HG03469 (cell line): ENCODE results near the gene FGFR2.

Experiments used
- ATAC-seq: cut with Tn5 transposase; IDR thresholded peaks from one replicate; pipeline ENCODE4 v1.9.1; 2021; ENCODE audit warnings: mild to moderate bottlenecking, moderate library complexity, moderate number of reproducible peaks; ENCODE audit not compliant: unreplicated experiment

FGFR2 gene

DNA sequence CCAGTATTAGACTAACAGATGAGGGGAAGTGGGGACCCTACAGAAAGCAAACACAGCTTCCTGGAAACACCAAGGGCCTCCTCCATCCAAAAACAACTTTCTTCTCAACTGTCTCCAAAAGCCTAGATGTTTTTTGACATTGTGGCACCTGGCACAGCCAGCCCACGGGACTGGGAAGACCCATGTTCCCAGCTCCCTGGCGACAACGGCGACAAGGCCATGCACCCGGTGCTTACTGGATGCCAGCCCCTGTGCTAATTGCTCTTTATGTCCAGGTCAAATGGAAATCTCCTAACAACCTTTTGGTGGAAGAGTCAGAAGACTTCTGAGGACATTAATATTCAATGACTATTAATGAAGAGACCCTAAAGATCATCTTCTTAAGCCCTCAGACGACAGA lies 7.1 kb downstream of the FGFR2 start:
- no peak for ATAC-seq

DNA sequence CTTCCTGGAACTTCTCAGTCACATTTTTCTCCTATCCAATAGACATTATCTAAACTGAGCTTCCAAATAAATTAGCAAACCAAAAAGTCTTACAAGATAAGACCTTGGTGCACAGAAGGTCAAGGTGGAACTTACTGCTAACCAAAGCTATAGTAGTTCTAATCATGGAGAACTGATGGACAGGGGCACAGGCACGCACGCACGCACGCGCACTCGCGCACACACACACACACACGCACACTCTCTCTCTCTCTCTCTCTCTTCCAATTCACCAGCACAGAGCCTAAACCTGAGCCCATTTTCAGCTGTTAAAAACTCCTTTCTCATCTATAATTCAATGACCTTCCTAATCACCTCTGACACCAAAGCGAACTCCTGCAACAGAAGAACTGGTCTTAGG lies 7.5 kb downstream of the FGFR2 start:
- ATAC-seq, result no peak

DNA sequence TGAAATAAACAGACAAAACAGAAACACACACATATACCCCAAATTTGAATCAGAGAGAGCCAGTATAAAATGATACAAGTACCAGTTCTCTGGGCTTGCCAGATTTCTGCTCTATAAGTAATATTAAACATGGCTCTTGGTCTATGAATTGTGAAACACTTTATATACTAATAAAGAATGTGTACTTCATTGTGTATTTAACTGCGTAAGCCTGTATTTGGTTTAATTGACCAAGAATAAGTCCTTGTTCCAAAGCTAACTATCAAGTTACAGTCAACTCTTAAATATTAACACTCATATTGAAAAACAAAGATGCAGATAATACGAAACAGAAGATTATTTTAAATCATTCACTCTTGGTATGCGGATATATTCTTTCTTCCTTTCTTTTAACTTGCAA lies 8.7 kb downstream of the FGFR2 start:
- no peak for ATAC-seq

DNA sequence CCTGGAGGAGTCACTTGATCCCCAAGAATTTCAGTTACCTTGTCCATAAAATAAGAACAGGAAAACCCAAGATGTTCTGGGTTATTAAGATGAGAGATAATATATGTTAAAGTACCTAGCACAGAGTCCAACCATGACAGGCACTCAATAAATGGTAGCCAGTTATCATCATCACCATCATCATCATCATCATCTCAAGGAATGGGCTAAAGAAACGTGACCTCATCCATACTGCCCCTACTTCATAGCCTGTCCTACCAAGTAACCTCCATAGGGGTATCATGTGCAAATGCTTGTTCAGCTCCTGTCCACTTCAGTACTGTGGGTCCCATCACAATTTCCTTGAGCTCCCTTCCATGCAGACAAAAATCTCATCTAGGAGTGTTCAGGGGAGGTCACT lies 14.4 kb downstream of the FGFR2 start:
- ATAC-seq, result no peak

DNA sequence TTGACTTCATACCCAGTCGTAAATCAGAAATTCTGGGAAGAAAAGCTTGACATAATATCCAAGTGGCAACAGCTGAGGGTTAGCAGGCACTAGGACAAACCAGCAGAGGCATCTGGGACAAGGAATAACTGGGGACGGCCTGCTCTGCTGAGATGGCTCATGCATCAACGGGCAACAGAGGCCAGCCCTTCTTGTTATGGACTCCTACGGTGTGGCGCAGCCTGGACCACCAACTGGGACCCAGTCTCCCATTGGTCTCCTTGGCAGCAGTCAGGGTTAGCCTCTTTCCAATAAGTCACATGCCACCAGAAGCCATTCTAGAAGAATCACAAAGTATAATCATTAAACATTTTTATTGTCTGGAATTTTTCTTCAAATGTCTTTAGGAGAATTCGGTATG lies 15.0 kb downstream of the FGFR2 start:
- no peak for ATAC-seq

DNA sequence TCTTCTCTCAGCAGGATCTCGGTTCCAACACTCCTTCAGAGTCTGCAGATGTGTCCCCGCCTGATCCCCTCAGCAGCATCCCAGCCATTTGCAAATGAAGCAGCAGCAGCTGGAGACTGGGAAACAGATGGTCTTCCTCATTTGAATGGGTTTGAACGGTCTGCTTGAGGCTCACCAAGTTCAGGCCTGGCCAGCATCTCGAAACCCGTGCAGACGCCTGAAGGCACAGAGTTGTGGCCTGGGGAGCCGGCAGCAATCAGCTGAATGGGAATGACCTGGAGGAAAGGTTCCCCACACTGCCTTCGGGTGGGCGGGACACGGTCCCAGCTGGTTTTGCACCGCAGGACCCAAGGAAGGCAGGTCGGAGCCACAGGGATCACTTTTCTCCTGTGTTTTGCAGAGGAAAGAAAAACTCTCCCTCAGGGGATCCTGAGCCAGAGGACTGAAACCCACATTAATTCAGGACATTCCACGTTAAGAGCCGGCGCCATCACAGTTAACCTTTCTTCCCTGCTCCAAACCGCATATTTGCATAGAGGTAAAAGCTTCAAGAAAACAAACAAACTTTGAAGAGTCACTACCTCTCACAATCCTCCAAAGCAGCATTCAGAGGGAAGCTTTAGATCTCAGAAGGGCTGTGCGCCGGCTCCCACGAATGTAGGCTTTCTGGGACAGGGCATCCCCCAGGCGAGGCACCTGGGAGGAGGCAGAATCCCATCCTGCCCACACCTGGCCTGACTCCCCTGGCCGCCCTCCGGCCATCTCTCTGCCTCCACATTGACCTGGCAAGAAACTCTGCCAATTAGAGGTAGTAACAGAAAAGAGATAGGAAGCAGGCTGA lies 17.7 kb downstream of the FGFR2 start:
- ATAC-seq, result no peak

DNA sequence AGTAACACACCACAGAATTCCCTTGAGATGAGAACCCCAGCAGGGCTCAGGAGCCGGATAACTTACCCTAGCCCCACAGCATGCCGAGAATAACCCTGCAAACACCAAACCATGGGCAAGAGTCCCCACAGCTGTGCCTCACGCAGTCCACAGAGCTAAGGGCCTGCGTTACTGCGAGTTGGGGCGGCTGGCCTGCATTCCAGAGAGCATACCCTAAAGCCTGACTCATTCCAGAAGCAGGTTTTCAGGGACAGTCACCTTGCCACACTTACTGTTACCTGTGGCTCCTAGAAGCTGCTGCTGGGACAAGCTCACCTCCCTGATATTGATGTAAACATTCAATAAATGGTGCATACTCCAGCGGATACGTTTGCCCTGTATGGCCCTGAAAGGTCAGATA lies 18.6 kb downstream of the FGFR2 start:
- no peak for ATAC-seq

DNA sequence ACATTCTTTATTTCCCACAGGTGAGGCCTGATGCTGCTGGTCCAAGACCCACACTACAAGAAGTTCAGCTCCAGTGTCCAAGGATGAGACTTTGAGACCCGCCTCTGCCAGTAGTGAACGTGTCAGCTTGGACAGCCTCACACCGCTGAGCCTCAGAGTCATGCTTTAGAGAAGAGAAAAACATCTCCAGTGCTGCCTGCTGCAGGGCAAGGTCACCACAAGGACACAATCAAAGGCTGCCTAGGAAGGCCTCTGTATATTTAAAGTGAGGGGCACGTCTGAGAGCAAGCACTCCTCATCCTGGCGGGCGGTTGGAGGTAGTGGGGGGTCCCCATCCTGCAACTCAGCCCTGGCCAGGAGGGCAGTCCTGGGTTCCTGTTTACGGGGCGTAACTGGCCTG lies 19.3 kb downstream of the FGFR2 start:
- ATAC-seq, result no peak

DNA sequence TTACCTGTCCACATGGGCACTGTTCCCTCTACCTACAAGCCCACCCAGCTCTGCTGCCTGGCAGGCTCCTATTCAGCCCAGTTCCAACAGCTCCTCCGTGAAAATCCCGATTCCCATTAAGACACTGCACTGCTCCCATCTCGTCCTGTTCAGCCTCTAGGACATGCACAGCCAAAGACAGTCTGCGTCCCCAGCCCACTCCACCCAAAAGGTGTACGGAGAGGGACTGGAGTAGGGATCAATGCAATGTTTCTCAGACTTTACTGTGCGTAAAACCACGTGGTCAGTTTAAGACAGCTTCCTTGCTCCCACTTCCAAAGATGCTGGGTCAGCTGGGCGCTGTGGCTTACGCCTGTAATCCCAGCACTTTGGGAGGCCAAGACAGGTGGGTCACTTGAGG lies 19.9 kb downstream of the FGFR2 start:
- ATAC-seq, result no peak

DNA sequence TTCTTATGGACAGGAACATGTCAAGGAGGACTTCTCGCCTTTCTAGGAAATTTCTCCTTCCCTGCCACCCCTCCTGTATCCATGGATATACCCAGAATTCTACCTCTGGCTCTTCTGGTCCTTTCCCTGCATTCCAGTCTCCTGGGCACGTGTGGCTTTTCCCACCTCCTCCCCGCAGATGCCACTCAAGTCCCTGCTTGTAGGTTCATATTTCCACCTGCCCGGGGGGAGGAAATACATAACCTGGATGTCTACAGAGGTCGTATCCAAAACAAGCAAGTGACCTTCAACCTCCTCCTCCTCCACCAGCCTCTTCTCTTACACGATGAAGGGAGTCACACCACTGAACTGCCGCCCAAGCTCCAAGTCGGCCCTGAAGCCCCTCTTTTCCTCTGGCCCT lies 20.7 kb downstream of the FGFR2 start:
- no peak for ATAC-seq

DNA sequence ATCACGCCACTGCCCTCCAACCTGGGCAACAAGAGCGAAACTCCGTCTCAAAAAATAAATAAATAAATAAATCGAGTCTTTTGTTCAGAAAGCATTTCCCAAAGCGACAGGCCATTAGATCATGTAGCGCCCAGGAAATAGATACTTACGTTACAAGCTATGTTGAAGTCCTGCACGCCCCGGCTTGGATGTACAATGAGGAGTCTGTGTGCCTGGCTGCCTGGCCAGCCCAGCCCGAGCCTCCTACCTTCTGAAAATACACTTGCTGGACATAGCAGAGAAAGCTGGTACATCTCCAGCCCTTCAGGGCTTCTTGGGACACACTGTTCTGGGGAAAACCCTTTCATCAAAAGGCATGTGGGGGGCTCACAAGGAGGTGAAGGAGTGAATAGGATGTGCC lies 22.1 kb downstream of the FGFR2 start:
- no peak for ATAC-seq

DNA sequence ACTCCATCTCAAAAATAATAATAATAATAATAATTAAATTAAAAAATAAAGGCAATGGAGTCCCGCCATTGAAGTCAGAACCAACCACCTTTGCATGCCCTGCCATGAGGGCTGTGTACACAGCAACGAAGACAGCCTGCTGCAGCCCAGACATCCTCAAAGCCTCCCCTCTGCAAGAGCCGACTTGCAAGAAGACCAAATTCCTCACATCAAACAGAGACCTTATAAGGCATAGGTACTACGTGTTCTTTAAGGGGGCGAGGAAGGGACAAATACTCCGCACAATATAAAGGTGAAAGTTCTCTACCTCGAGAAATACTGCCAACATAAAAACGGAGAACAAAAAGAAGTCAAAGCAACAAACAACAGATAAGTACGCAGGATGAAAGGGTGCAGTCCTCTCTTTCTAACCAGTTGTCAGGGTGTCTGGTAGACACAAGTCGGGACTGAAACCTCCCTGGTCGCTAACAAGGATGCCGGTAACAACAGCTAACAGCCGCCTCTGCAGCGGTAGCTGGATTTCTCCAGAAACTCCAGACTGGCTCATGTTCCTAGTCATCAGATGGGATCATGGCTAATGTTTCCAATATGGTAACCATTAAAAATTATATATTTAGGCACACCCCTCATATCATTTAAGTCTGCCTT lies 23.6 kb downstream of the FGFR2 start:
- ATAC-seq, result no peak

DNA sequence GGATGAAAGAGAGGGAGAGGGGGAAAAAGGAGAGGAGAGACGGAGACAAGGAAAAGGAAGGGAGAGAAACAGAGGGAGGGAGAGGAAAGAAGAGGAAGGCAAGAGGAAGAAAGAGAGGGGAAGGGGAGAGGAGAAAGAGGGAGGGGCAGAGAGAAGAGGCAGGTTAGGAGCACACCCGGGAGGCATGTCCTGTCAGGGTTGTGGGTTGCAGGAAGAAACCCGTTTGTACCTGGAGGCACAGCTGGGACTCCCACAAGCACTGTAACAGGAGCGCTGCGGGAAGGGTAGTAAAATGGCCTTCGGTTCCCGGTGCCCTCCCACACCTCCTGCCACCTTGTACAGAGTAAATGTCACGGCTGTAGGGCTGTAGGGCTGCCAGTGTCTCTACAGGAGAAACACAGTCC lies 24.7 kb downstream of the FGFR2 start:
- ATAC-seq, result no peak

DNA sequence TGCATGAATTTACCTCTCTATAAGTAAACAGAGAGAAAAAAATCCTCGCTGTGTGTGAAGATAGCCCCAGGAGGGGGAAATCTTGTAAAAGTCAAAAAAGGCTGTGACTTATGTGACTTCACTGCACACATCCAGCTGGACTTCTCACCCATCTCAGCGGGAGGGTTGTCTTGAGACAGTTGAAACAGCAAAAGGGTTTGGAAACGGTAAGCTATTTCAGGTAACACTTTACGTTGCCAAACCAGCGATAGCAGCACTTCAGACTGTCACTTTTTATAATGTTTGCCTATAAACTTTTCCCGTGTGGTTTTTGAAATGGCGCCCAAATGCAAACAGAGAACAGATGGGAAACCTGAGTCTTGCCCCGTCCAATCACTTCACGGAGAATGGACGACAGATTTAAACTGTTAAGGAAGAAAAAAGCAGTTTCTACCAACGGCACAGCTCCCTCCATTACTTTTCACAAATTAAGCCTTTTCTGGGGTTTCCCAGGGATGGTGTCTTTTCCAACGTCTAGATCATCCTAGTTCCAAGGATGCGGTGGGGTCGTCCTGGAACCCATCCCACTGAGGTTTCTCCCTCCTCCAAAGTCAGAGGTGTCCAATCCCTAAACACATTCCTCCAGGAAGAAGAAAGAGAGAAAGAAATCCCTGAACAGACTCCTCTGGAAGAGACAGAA lies 25.2 kb downstream of the FGFR2 start:
- no peak for ATAC-seq

DNA sequence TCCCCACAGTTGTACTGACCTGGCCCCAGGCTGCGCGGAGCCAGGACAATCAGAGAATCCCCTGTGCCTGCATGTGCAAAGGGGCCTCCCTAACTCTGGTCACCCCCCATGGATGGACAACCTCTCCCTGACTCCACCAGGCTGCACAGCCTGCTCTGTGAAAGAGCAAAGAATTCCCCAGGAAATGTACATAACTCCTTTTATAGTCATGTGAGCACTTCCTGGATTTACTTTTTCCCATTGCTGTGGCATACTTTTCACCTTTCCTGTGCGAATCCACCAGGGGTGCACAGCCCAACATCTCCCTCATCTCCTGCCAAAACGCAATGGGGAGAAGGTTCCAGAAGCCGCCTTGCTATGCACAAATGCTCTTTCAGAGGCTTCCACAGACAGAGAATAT lies 27.9 kb downstream of the FGFR2 start:
- ATAC-seq, result no peak

DNA sequence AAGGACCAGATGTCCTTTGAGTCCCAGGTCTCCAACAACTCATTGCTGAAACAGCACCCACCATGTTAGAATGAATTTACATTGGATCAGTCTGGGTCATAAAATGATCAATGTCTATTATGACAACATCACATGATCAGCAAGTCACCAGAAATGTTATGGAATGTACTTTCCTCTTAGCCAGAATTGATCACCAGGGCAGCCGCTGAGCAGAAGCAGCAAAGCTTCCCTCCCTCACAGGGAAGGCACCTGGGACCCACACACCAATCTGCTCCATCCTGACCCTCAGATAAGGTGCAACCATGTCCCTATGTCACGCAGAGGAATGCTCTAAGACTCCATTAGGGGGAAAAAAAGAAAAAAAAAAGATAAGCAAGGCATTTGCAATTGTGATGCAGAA lies 30.0 kb downstream of the FGFR2 start:
- ATAC-seq, result no peak

DNA sequence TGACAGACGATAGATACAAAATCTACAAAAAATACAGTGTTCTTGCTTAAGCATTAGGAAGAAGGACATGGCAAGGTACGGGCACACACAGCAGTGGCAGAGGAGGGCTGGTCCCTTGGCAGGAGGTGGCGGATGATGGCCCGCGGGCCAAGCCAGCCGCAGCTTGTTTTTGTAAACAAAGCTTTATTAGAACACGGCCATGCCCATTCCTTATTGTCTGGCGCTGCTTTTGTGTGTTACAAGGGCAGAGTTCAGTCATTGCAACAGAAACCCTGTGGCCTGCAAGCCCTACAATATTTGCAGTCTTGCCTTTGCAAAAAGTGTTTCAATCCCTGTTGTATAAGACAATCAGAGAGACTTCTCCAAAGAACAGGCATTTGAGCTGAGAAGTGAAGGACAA lies 30.7 kb downstream of the FGFR2 start:
- no peak for ATAC-seq

DNA sequence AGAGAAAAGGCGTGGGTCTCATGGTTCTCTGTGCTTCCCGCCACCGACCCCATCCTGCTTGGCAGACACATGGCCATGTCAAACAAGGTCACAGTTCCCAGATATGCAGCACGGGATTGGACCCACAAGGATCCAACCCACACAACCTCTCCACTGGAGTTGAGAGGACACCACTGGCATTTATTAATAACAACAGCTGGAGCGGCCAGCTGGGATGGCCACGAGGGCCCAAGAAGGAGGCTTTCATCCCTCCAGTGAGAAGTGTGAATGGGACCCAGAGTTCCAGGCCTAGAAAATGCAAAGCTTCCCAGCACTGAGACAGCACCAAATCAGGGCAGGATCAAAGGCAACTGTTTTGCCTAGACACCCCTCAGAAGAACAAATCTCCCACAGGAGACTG lies 31.5 kb downstream of the FGFR2 start:
- ATAC-seq, result no peak

DNA sequence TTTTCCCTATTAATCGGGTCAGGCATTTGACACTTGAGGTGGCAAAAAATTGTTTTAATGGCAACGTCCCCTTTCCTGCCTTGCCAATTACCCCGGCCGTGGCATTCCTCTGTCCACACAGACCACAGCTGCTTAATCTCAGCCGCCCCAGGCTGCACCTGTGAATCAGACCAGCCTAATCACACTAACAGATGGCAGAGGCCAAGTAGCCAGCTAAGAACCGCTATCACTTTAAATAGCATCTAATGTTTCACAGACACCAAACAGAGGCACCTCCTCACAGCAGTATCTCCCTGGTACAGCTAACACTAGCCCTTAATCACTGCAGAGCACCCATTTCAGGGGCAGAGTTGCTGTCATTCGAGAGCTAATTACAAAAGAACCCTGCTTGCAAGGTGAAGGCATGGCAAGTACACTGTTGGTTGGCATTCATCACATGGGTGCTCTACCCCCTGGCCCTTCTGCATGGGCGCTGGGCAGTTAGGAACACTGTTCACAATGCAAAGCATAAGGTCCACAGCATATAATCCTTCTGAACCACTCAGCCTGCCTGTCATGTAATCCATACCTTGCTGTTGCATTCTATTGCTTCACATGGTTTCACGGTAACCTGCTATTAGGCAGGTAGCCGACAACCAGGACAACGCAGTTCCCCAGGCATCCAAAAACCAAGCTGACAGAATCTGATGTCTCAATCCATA lies 38.8 kb downstream of the FGFR2 start:
- ATAC-seq, result no peak

DNA sequence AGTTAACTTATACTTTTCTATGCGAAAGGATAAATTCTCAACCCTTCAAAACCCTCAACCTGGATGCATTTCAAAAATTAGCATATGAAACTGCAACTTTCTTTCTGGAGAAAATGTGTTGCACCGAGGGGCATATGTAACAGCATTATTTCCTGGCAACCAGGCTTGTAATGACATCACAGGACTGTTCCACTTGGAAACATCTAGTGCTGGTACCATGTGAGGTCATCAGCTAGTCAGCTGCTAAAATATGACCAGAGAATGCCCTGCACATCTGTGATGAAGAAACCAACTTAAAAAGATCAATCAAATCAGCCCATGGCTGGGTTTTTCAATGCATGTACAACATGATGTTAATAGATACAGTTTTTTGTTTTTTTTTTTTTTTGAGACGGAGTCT lies 40.0 kb downstream of the FGFR2 start:
- no peak for ATAC-seq

DNA sequence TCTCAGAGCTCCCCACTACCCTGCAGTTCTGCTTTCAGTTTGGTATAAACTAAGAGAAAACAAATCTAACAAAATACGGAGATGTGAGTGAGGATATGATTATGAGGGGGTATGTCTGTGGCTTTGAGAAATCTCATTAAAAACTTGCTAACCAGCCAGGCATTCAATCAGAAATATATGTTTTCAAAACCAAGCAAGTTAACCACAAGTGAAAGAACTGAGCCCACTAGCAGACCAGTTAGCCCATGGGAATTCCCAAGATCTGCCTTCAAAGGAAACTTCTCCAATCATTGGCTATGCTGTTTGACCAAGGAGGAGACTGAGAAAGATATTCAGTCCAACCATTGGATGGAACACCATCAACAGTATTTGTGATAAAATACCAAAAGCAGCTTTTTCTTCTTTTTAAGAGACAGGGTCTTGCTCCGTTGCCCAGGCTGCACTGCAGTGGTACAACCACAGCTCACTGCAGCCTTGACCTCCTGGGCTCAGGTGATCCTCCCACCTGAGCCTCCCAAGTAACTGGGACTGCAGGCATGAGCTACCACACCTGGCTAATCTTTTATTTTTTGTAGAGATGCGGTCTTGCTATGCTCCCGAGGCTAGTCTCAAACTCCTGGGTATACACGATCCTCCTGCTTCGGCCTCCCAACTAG lies 41.2 kb downstream of the FGFR2 start:
- no peak for ATAC-seq
